HepG2 (cell line): ENCODE data around the gene BABAM1. TPM values are rescaled to one million over a fixed set of nuclear protein-coding genes. Genes with fewer than 3 reads are reported as not detected.

Experiments
- CC2D1A ChIP-seq: sonication (generic); formaldehyde crosslinking; IDR thresholded peaks from 2 replicates; pipeline ENCODE4 v1.8.1; 2023; ENCODE audit warnings: mild to moderate bottlenecking, missing genetic modification reagents
- CENPT ChIP-seq: sonication (generic); formaldehyde crosslinking; IDR thresholded peaks from 2 replicates; pipeline ENCODE4 v1.8.0; 2022; ENCODE audit warnings: low read depth, mild to moderate bottlenecking, moderate library complexity, missing genetic modification reagents
- GATA4 ChIP-seq: sonication (generic); IDR thresholded peaks from 2 replicates; pipeline ENCODE4 v1.6.1; 2016; ENCODE audit warnings: antibody characterized with exemption, low read depth, borderline replicate concordance
- GMEB2 ChIP-seq: IDR thresholded peaks from 2 replicates; pipeline ENCODE4 v1.6.1; 2016; ENCODE audit warnings: missing biosample characterization, missing genetic modification reagents, low read depth
- HIC2 ChIP-seq: sonication (generic); formaldehyde crosslinking; IDR thresholded peaks from 2 replicates; pipeline ENCODE4 v1.9.0; 2022; ENCODE audit warnings: low read depth, missing genetic modification reagents
- KLF13 ChIP-seq: sonication (generic); formaldehyde crosslinking; IDR thresholded peaks from 2 replicates; pipeline ENCODE4 v1.4.0; 2020; ENCODE audit warnings: mild to moderate bottlenecking, missing genetic modification reagents
- MIXL1 ChIP-seq: IDR thresholded peaks from 2 replicates; pipeline ENCODE4 v1.6.1; 2016
- MXI1 ChIP-seq: IDR thresholded peaks from 3 replicates; pipeline ENCODE4 v1.6.1; 2012; ENCODE audit warnings: low read depth, low read length, inconsistent platforms, borderline replicate concordance
- NCOA2 ChIP-seq: sonication (generic); formaldehyde crosslinking; IDR thresholded peaks from 2 replicates; pipeline ENCODE4 v1.8.0; 2022; ENCODE audit warnings: inconsistent platforms
- NFE2 ChIP-seq: sonication (generic); formaldehyde crosslinking; IDR thresholded peaks from 2 replicates; pipeline ENCODE4 v1.4.0; 2020; ENCODE audit warnings: missing genetic modification reagents
- NFE2L2 ChIP-seq: fragments of 150-350 bp; IDR thresholded peaks from 2 replicates; pipeline ENCODE4 v1.6.1; 2014; ENCODE audit warnings: low read length
- NR2F1 ChIP-seq, 2 experiments: fragments of 450-650 bp in 1 of 2; formaldehyde crosslinking in 1 of 2; IDR thresholded peaks; 2 replicates each; pipeline versions ENCODE4 v1.5.0 to v1.6.1; 2016 to 2020; ENCODE audit warnings: mild to moderate bottlenecking in 1 of 2, missing compliant biosample characterization in 1 of 2, missing genetic modification reagents in 1 of 2, moderate library complexity in 1 of 2
- PCBP1 ChIP-seq: fragments of 200-400 bp; formaldehyde crosslinking; IDR thresholded peaks from 2 replicates; pipeline ENCODE4 v1.6.1; 2017; ENCODE audit warnings: mild to moderate bottlenecking, low read depth, low read length, borderline replicate concordance
- PITX1 ChIP-seq: sonication (generic); formaldehyde crosslinking; IDR thresholded peaks from 2 replicates; pipeline ENCODE4 v1.5.1; 2020; ENCODE audit warnings: mild to moderate bottlenecking, missing genetic modification reagents
- REXO4 ChIP-seq: sonication (generic); formaldehyde crosslinking; IDR thresholded peaks from 2 replicates; pipeline ENCODE4 v1.8.0; 2022; ENCODE audit warnings: missing genetic modification reagents, mild to moderate bottlenecking, borderline replicate concordance
- TBL1XR1 ChIP-seq: fragments of 150-350 bp; IDR thresholded peaks from 2 replicates; pipeline ENCODE4 v1.6.1; 2014; ENCODE audit warnings: borderline replicate concordance, low read length; ENCODE audit not compliant: partially characterized antibody
- TCF12 ChIP-seq, 2 experiments: fragments of 450-650 bp in 1 of 2; sonication (generic) in 1 of 2; formaldehyde crosslinking in 1 of 2; IDR thresholded peaks; 2 replicates each; pipeline versions ENCODE4 v1.6.1 to v1.8.0; 2017 to 2022; ENCODE audit warnings: antibody characterized with exemption in 1 of 2, mild to moderate bottlenecking in 1 of 2, missing genetic modification reagents in 1 of 2, moderate library complexity in 1 of 2
- TEF ChIP-seq: sonication (generic); formaldehyde crosslinking; IDR thresholded peaks from 2 replicates; pipeline ENCODE4 v1.5.0; 2020; ENCODE audit warnings: missing genetic modification reagents
- TRIM24 ChIP-seq: sonication (generic); formaldehyde crosslinking; IDR thresholded peaks from 2 replicates; pipeline ENCODE4 v1.8.0; 2022; ENCODE audit warnings: mild to moderate bottlenecking, missing genetic modification reagents
- ZMAT3 ChIP-seq: sonication (generic); formaldehyde crosslinking; conservative IDR thresholded peaks from 2 replicates; pipeline ENCODE4 v1.7.0; 2021; ENCODE audit warnings: missing genetic modification reagents
- ZNF180 ChIP-seq: sonication (generic); formaldehyde crosslinking; IDR thresholded peaks from 2 replicates; pipeline ENCODE4 v1.4.0; 2020; ENCODE audit warnings: low read depth, missing genetic modification reagents, borderline replicate concordance
- ZNF256 ChIP-seq: sonication (generic); formaldehyde crosslinking; conservative IDR thresholded peaks from 2 replicates; pipeline ENCODE4 v1.4.0; 2020; ENCODE audit warnings: missing genetic modification reagents
- ZNF350 ChIP-seq: sonication (generic); formaldehyde crosslinking; IDR thresholded peaks from 2 replicates; pipeline ENCODE4 v1.4.0; 2020; ENCODE audit warnings: mild to moderate bottlenecking, low read depth, missing genetic modification reagents, borderline replicate concordance
- ZNF430 ChIP-seq: sonication (generic); formaldehyde crosslinking; IDR thresholded peaks from 2 replicates; pipeline ENCODE4 v1.9.0; 2021; ENCODE audit warnings: mild to moderate bottlenecking, missing genetic modification reagents
- ZNF513 ChIP-seq: sonication (generic); formaldehyde crosslinking; conservative IDR thresholded peaks from 2 replicates; pipeline ENCODE4 v1.5.0; 2020; ENCODE audit warnings: missing genetic modification reagents
- polyA plus RNA-seq, 8 experiments: library from polyadenylated mRNA; depleted of rRNA in 3 of 8; stranded (reverse) in 7 of 8; unstranded in 1 of 8; fragments of >200 nt; fragmentation: Illumina TruSeq in 4 of 8; extraction: Trizol in 4 of 8; gene quantifications; 2 replicates each; pipeline versions ENCODE4 v1.2.1 to v1.2.3, GENCODE V29; 2011 to 2016; ENCODE audit warnings: low read depth in 4 of 8, missing spikeins in 1 of 8, mixed read lengths in 1 of 8; ENCODE audit not compliant: insufficient read depth in 1 of 8
- total RNA-seq, 5 experiments: library from RNA; depleted of rRNA; stranded (reverse); fragments of >200 nt; fragmentation: Illumina TruSeq; extraction: Trizol; gene quantifications; 2 replicates each; pipeline ENCODE4 v1.2.3, GENCODE V29; 2016; ENCODE audit warnings: low read depth in 1 of 5

Gene BABAM1
- total and polyA plus RNA-seq, 2 of the 13 experiments (the other 11 are each of a cell fraction or from before 2014, with no cell fraction given): 70.0 to 82.0 TPM

GRCh38 chr19:17305517-17306284, 38.5 kb downstream of the BABAM1 start, which contains the start of gene MRPL34 (continued):
- TF ChIP-seq TEF (CRISPR knock-in tag): no peak
- 0 out of 2 replicates have a peak, but pooled peaks have one; percentile 59 for TF ChIP-seq CC2D1A
- no peak for TF ChIP-seq PCBP1
- no peak for TF ChIP-seq GMEB2
- no peak for TF ChIP-seq TRIM24 (CRISPR knock-in tag)
- no peak for TF ChIP-seq ZNF513
- TF ChIP-seq ZNF256 (CRISPR knock-in tag): 0 out of 2 replicates have a peak, but pooled peaks have one; percentile 28
- no peak for TF ChIP-seq NR2F1 (CRISPR knock-in tag; IDR thresholded peaks at IDR 0.05)
- no peak for TF ChIP-seq ZMAT3
- TF ChIP-seq NCOA2 (CRISPR knock-in tag): peak; percentile 53; the same call in 1 of the 2 replicates
- TF ChIP-seq NFE2: no peak
- no peak for TF ChIP-seq ZNF180 (CRISPR knock-in tag)
- TF ChIP-seq KLF13 (CRISPR knock-in tag): 0 out of 2 replicates have a peak, but pooled peaks have one; percentile 50
- TF ChIP-seq PITX1 (CRISPR knock-in tag): 0 out of 2 replicates have a peak, but pooled peaks have one; percentile 12
- TF ChIP-seq REXO4 (CRISPR knock-in tag): no peak
- TF ChIP-seq MIXL1 (CRISPR knock-in tag): no peak
- 0 out of 2 replicates have a peak, but pooled peaks have one; percentile 100 for TF ChIP-seq HIC2 (CRISPR knock-in tag)
- TF ChIP-seq TCF12 (IDR thresholded peaks at IDR 0.05): no peak
- TF ChIP-seq TCF12 (CRISPR knock-in tag; IDR thresholded peaks at IDR 0.05): 0 out of 2 replicates have a peak, but pooled peaks have one; percentile 20
- no peak for TF ChIP-seq CENPT (CRISPR knock-in tag)
- TF ChIP-seq NFE2L2: no peak
- peak; percentile 76 for TF ChIP-seq ZNF350 (CRISPR knock-in tag)
- no peak; the same call in 1 of the 2 replicates for TF ChIP-seq ZNF430 (CRISPR knock-in tag)
- peak; percentile 45; the same call in 1 of the 3 replicates for TF ChIP-seq MXI1
- no peak for TF ChIP-seq TBL1XR1
- TF ChIP-seq GATA4: no peak
